ENCODE results near the gene MAN2C1.
"Not testable (repeated sequence)": the region's sequence is repeated elsewhere in the genome, so short reads cannot be mapped to it uniquely, and the experiment has no call there.

Gene MAN2C1

DNA sequence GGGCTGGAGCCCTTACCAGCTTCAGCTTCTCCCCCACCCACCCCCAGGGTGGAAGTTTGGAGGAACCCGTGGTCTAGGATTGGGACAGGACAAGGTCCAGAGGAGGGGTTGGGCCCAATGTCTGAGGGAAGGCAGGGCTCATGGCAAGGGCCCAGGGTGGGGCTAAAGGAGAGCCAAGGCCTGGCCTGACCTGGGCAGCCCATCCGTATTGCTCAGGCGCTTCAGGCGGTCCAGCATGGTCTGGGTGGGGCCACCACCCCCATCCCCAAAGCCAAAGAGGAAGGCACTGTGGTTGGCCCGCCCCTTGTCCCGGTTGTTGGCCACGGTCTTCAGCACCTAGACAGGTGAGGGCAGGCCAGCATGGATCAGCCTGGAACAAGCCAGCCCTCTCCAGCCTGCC lies 7.6 kb downstream of the MAN2C1 start:
- no peak for DNase-seq

DNA sequence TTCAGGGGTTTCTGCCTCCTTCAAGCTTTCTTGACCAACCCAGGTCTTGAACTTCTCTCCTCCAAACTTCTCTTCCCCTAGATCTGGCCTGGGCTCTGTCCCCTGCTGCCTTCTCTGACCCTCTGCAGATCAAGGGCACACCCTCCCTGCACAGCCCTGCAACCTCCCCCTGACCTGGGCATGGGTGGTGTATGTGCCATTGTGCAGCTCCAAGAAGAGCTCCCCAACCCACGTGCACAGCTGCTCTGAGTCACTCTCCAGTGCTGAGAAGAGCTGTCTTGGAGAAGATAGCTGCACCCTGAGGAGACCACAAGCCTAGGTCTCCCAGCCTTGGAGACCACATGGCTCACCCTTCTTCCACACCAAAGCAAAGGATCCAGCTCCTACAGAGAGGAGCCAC lies 8.0 kb downstream of the MAN2C1 start:
- no peak for DNase-seq

DNA sequence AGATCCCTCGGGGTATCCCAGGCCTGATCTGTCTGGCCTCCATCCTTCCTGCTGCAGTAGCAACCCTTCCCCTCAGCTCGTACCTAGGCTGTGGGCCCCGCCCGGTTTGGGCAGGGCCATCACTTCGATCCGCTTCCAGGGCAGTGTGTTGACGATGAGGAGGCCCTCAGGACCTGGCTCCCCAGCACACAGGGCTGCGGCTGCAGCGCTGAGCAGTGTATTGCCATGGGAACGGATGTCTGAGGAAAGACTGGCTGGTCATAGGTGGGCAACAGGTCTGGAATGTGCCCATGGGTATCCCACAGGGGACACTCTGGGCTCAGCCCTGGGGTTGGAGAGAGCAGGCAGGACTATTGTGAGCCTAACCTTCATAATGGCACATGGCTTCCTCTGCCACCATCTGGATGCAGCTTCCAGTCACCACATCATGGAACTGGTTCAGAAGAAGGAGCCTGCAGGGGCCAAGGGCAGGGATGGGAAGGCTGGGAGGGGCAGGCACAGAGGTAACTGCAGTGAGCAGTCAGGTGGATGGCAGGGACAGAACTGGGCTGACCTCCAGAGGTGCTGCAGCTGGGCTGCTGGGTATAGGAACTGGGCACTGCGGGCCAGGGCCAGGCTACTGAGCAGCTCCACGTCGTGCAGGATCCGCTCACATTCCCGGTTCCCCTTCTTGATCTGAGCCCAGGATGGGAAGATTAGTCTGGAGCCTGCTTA lies 8.7 kb downstream of the MAN2C1 start:
- DNase-seq: no peak

DNA sequence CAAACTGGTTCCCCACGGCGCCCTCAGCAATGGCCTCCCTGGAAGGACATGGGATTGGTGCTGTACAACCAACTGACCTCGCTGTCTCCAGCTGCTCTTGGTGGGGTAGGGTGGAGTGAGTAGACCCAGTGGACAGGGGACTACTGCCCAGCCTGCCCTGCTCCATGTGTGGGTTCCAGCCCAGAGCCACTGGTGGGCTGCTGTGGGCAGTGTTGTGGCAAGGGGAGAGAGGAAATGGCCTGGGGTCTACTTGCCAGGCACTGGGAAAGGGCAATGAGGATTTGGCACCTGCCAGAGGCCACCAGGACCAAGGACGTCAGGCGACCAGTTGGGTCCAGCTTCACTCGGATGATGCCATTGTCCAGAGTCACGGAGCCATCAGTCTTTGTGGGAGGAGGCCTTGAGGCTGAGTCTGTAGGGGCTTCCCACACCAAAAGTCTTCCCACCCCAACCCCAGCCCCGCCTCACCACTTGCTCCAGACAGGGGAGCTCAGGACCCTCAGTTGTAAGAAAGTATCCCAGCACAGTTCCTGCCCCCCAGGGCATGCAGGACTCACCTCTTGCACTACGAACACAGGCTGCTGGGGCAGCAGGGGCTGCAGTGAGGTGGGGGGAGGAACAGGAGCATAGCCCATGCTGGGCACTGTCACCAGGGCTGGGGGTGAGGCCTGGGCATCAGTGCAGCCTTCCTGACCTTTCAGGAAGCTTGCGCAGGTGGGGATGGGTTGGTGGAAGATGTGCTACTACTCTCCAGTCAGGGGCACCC lies 9.5 kb downstream of the MAN2C1 start:
- no peak for DNase-seq

DNA sequence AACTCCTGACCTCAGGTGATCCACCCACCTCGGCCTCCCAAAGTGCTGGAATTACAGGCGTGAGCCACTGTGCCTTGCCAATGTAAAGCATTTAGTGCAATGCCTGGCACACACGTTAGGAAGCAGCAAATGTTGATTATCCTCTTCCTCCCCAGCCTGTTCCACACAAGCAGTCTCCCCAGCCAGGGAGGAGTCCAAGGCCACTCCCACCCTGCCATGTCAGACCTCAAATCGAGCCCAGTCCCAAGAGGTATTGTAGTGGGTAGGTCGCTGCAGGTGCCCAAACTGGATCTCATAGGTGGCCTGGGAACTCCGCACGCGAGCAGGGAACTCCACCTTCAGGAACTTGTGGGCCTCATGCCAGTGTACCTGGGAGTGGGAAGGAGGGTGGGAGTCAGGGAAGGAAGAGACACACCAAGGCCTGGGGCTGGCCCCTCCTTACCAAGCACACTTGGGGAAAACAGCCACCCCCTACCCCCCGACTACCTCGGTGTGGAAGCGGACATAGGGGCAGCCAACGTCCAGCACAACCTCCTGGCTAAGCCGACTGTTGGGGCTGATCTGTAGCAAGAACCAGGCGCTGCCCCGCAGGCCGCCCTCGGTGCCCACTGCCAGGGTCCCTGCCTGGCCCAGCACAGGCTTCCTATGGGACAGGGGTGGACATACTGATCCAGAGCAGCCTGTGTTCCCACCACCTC lies 10.3 kb downstream of the MAN2C1 start:
- DNase-seq: no peak

DNA sequence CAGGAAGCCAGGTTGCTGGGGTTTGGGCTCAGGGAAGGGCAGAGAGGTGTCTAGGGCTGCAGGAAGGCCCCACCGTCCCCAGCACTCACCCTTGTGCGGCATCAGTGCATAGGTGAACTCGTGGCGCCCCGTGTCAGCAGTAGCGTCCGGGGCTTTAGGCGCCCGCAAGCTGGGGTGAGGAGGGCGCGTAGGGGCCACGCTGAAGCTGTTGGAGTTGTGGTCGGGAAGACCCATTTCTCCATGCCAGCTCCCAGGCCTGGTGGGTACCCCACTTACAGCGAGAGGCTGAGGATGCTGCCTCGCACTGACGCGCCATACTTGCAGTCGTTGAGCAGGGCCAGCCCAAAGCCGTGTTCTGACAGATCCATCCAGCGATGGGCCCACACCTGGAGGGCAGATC lies 11.9 kb downstream of the MAN2C1 start:
- DNase-seq: no peak

DNA sequence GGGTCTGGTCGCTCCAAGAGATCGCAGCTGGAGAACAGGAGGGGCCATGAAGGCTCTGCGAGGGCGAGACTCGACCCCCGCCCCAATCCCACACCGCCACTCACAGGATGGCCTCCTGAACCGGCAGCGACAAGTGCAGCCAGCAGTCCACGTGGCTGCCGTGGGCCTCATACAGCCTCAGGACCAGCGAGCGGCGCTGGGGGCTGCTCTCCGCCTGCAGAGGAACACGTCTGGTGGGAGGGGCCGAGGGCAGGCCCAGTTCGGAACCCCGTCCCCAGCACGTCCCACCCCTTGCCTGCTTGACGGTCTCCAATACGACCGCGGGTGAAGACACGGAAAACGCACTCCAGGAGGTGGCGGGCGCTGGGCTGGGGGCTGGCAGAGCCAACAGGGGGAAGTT lies 12.4 kb downstream of the MAN2C1 start:
- no peak for DNase-seq

DNA sequence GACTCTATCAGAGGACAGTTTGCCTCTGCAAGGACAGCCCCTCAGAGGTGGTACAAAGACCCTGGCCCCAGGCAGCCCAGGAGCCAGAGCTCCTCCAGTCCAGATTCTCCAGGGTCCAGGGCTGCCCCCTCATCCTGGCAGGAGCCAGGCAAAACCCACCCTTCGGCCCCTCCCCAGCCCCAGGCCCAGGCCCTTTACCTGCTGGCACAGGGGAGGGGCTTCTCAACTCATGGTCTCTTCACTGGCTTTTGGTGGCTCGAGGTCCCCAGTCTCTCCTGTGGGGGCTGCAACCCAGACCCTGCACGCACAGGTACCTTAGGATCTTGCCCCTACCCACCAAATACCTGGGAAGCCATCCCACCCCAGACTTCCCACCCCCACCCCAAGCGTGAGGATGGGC lies 13.0 kb downstream of the MAN2C1 start:
- no peak for DNase-seq

DNA sequence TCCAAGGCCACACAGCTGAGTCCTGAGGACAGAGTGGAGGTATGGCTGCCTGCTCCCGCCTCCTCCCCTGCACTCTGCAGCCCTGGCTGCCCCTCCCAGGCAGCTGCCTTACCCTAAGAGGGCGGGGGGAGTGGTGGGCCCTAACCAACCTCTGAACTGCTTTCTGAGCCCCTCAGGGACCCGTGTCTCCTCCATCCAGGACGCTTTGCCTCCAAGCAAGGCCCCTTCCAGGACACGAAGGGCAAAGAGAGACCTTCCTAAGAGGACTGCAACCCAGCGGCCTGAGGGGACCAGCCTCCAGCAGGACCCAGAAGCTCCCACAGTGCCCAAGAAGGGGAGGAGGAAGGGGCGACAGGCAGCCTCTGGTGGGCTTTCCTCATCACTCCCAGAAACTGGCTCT lies 14.0 kb downstream of the MAN2C1 start:
- DNase-seq: no peak

DNA sequence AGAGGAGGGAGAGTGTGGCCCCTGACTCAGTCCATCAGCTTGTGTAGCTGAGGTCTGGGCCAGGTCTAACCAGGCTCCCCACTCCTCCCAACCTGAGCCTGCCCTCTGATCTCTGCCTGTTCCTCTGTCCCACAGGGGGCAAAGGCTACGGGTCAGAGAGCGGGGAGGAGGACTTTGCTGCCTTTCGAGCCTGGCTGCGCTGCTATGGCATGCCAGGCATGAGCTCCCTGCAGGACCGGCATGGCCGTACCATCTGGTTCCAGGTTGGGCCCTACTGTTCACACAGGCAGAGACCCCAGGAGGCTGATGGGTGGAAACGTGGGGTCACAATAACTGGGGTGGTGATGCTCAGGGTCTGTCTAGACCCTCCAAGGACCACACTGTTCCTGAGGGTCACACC lies 14.8 kb downstream of the MAN2C1 start:
- no peak for DNase-seq

DNA sequence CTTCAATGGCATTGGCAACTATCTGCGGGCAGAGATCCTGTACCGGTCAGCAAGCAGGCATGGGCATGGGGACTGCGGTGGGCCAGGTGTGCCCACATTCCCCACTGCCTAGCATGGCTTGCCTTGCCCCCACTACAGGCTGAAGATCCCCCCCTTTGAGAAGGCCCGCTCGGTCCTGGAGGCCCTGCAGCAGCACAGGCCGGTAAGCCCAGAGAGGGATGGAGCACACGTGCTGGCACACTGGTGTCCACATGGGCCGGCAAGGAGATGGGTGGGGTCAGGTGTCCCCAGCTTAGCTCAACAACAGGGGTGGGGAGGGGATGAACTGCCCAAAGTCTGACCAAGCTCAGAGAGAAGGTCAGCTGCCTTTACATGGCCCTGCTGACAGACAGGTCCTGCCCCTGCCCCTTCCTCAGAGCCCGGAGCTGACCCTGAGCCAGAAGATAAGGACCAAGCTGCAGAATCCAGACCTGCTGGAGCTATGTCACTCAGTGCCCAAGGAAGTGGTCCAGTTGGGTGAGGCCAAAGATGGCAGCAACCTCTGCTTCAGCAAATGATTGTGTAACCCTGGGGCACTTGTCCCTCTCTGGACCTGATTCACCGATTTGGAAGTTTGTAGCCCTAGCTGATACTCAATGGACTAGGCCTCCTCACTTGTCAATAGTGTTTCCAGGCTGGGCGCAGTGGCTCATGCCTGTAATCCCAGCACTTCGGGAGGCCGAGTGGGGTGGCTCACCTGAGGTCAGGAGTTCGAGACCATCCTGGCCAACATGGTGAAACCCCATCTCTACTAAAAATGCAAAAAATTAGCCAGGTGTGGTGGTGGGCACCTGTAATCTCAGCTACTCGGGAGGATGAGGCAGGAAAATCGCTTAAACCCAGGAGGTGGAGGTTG lies 16.0 kb downstream of the MAN2C1 start:
- no peak for DNase-seq

DNA sequence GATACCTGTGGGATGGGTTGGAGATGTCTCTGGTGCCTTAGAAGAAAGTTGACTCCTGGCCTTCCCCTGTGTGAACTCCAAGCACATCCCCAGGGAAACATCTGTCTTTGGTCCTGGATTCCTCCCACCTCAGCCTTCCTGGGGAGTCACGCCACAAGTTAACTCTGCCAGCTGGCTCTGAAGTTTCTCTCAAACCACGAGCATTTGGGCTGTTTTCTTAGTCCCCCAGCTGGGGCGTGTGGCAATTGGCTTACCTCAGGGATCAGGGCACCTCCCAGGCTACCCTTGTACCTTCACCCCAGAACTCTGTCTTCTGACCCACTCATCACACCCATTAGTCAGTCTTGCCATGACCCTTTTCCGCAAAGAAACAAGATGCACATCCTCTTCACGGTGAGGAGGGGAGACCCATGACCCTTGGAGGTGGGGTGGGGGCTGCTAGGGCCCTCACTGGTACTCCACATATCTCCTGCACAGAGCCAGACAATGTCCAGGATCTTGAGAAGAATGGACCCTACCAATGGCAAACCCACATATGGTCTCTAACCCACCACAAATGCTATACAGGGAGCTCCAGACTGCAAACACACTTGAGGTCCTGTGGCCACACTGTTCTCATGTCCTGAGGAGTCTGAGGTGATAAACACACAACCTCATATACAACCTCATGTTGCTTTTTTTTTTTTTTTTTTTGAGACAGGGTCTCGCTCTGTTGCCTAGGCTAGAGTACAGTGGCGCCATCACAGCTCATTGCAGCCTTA lies 17.6 kb downstream of the MAN2C1 start:
- DNase-seq: no peak

DNA sequence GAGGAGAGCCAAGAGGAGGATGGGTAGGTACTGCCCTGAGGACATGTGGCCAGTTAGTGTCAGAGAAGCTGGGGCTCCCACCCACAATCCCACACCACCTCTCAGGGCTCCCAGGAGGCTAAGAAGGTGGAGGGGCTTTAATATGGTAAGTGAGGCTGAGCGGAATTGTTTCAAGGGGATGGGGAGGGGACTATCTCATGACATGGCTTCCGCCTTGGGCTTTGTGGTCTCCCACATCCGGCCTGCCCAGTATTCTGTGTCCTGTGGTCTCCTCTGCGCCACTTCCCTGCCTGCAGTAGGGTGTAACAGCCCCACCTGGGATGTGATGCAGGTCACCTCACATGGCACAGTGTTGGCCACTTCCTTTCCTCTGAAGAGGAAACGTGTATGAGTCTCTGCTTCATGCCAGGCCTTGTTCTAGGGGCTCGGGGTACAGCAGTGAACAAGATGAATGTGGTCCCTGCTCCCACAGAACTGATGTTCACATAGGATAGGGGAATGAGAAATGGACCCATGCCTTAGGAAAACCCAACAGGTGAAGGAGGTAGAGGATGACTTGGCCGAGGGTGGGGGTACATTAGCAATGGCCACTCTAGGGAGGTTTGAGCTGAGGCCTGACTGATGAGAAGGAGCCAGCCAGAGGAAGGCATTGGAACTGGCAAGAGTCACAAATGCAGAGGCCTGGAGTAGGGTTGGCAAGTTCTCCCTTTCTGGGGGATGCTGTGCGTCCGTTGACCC lies 18.4 kb downstream of the MAN2C1 start:
- no peak for DNase-seq

DNA sequence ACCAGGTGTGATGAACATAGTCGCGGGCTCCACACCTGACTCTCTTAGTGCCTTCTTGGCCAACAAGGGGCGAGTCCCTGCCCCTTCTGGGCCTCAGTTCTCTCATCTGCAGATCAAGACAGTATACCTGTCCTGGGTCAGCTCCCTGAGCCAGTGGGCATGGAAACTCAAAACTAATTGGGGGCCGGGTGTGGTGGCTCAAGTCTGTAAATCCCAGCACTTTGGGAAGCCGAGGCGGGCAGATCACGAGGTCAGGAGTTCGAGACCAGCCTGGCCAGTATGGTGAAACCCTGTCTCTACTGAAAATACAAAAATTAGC lies 19.1 kb downstream of the MAN2C1 start:
- not testable (repeated sequence) for DNase-seq

DNA sequence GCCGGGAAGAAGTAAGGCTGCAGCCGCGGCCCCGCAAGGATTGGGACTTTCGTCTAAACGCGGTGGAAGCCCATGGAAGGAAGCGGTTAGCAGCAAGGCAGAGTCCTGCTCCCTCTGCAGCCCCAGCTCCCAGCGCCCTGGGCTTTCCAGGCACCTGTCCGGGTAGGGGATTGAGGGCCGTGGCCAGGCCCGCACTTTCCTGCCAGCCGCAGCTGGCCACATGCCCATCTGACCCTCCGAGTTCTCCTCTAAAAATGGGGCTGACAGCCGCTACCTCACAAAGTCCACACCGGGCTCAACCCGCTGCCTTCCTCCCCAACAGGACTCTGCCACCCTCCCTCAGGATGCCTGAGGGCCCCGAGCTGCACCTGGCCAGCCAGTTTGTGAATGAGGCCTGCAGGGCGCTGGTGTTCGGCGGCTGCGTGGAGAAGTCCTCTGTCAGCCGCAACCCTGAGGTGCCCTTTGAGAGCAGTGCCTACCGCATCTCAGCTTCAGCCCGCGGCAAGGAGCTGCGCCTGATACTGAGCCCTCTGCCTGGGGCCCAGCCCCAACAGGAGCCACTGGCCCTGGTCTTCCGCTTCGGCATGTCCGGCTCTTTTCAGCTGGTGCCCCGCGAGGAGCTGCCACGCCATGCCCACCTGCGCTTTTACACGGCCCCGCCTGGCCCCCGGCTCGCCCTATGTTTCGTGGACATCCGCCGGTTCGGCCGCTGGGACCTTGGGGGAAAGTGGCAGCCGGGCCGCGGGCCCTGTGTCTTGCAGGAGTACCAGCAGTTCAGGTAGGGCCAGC lies 19.7 kb downstream of the MAN2C1 start:
- no peak for DNase-seq

DNA sequence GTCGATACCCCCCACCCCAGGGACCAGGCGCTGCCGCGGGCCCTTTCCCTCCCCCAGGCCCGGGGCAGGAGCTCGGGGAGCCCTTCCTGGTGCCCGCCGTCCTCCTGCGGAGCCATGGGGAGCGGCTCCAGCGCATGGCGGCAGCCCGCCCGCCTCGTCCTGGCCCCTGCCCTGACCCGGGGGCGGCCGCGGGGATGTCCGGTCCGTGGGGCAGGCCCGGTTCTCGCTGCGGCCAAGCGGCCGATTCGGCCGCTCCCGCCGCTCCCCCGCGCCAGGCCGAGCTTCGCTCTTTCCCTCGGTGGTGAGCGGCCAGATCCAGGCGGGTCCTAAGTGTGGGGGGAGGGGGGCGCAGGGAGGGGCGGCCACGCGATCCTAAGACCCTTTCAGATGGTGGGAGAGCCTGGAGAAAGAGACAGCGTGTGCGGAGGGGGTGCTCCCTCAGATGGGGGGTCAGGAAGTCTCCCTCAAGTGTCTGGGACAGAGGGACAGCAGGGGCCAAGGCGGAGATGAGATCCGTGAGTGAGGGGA lies 20.3 kb downstream of the MAN2C1 start:
- DNase-seq: no peak

DNA sequence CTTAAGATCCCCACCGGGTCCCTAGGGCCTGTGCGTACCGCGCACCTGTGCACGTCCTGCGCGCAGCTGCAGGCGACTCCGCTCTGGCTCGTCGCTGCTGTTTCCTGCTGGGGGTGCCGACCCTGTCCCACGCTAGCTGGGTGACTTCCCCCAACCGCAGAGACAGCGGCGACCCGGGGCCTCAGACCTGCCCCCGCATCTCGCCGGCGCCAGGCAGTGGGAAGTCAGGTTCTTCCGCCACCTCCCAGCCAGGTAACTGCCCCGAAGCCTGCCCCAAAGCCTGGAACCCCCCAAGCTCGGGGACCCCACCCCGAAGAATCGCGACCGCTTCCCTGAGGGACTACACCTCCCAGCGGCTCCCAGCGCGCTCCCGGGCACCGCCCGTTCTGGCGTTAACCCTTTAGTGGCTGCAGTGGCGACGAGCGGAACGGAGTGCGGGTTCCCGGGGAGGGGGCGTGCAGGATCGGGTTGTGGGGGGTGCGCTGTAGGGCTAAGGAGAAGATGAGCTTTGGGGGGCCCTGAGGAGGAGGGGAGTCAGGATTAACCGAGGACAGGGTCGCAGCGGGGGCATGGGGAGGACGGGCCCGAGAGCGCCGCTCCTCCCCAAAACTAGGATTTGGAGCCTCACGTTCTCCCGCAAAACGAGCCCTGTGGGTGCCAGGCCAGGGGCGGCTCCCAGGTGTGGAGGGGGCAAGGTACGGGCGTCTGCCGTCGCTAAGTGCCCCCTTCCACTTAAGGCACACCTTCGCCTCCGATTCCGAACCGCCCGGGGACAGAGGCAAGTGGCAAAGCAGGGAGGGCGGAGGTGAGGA lies 21.0 kb downstream of the MAN2C1 start:
- no peak for DNase-seq

DNA sequence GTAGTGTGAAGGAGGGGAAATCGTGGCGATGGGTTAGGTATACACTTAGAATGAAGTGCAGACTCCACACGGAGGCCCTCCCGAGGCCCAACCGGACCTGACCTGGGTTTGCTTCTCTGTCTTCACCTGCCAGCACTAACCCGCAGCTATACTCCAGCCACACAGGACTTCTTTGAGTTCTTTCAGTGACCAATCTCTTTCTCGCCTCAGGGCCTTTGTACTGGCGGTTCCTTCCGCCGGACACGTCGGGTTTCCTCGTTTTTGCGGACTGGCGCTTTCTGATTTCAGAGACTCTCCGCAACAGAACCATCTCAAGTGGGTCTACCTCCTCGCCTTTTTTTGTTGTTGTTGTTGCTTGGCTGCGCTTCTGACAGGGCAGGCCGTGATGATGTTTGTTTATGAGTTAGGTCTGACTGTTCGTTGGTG lies 21.6 kb downstream of the MAN2C1 start, which contains the start of gene NEIL1:
Gene NEIL1 (plus strand): TSS at position 244 of the 426 bp plus-strand sequence. CDS start 1,867 bp downstream, outside the sequence.
- DNase-seq: no peak

DNA sequence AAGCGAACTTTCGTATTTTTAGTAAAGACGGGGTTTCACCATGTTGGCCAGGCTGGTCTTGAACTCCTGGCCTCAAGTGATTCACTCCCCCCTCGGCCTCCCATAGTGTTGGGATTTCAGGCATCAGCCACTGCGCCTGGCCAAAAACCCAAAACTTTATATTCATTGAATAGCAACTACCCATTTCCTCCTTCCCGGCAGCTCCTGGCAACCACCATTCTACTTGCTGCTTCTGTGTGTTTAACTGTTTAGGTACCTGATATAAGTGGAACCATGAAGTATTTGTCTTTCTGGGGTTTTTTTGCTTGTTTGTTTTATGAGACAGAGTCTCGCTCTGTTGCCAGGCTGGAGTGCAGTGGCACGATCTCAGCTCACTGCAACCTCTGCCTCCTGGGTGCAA lies 24.5 kb downstream of the MAN2C1 start:
- DNase-seq: not testable (repeated sequence)
